Measurements from ENCODE around the gene TM6SF1.

Gene TM6SF1

GRCh38 chr15:83178390-83178789, 70.9 kb downstream of the TM6SF1 start:
- WGBS, 2 experiments (ENCODE audit: insufficient coverage in 2 of 2) = no CpG with 5 or more reads among the region's 2 CpGs
- Histone ChIP-seq H3K4me3 (ENCODE audit: extremely low read depth, insufficient read depth, low read length, poor library complexity, severe bottlenecking) (no peak overlapping the region), H3K4me1 (ENCODE audit: control insufficient read depth, insufficient read depth, low read length, poor library complexity, severe bottlenecking) (no peaks in the 10 kb centered on the region), H3K36me3 (ENCODE audit: control insufficient read depth, insufficient read depth, low read length) (no peaks in the 10 kb centered on the region), H3K27ac (ENCODE audit: low read depth, low read length, severe bottlenecking) (no peak overlapping the region), H3K9me3 (ENCODE audit: control insufficient read depth, low read length) (no peaks in the 10 kb centered on the region)

- no peaks in the 10 kb centered on the region for H3K36me3 ChIP-seq (ENCODE audit: control insufficient read depth, insufficient read depth, low read length)
- WGBS, 2 experiments (ENCODE audit: insufficient coverage in 2 of 2) = no CpG with 5 or more reads among the region's 3 CpGs
- no peaks in the 10 kb centered on the region for H3K4me1 ChIP-seq (ENCODE audit: control insufficient read depth, insufficient read depth, low read length, poor library complexity, severe bottlenecking)
- H3K9me3 ChIP-seq (ENCODE audit: control insufficient read depth, low read length) = no peaks in the 10 kb centered on the region
- H3K27ac ChIP-seq (ENCODE audit: low read depth, low read length, severe bottlenecking) = peak overlapping the region; percentile 32
- no peak overlapping the region for H3K4me3 ChIP-seq (ENCODE audit: extremely low read depth, insufficient read depth, low read length, poor library complexity, severe bottlenecking)
These were observed 71.5 kb downstream of the TM6SF1 start for GRCh38 chr15:83178869-83179325.

- Histone ChIP-seq H3K27ac (ENCODE audit: low read depth, low read length, severe bottlenecking) (no peak overlapping the region), H3K9me3 (ENCODE audit: control insufficient read depth, low read length) (no peaks in the 10 kb centered on the region), H3K4me3 (ENCODE audit: extremely low read depth, insufficient read depth, low read length, poor library complexity, severe bottlenecking) (no peak overlapping the region), H3K36me3 (ENCODE audit: control insufficient read depth, insufficient read depth, low read length) (peaks cover 16% of the 10 kb centered on the region), H3K4me1 (ENCODE audit: control insufficient read depth, insufficient read depth, low read length, poor library complexity, severe bottlenecking) (no peaks in the 10 kb centered on the region)
- 100% methylated on average over 2 to 3 of the region's 3 CpGs for WGBS, 2 experiments (ENCODE audit: insufficient coverage in 2 of 2)
These were observed 78.1 kb downstream of the TM6SF1 start for GRCh38 chr15:83185561-83185960.

All from mesodermal cell (in vitro differentiated cells).